AG04450 (cell line): ENCODE data around the gene NABP2. TPM values are rescaled to one million over a fixed set of nuclear protein-coding genes. Genes with fewer than 3 reads are reported as not detected.

ENCODE experiments used
- CTCF ChIA-PET: fragments of 300-600, 350-600 bp; formaldehyde crosslinking; extraction: SDS; loops from one replicate; lab custom pipeline; 2022; ENCODE audit warnings: antibody characterized with exemption, inconsistent platforms; lab: Charles Lee
- POLR2A ChIA-PET: fragments of 350-600 bp; formaldehyde crosslinking; extraction: SDS; loops from one replicate; lab custom pipeline; 2021; ENCODE audit warnings: antibody characterized with exemption, inconsistent platforms; lab: Yijun Ruan, JAX
- DNase-seq: peaks from one replicate; pipeline ENCODE4 v3.0.0-alpha.2; 2011; ENCODE audit warnings: low read depth, low spot score
- H3K27ac ChIP-seq: one replicate; pipeline ENCODE4 v1.5.1; 2012; ENCODE audit warnings: low read depth, low read length, control low read depth
- H3K27me3 ChIP-seq: one replicate; pipeline ENCODE4 v1.6.0; 2012; ENCODE audit warnings: low read length; ENCODE audit not compliant: control insufficient read depth, insufficient read depth
- H3K4me3 ChIP-seq: 2 replicates; pipeline ENCODE4 v1.5.1; 2011; ENCODE audit warnings: mild to moderate bottlenecking, low read depth, low read length, control low read depth
- H3K9me3 ChIP-seq: 2 replicates; pipeline ENCODE4 v1.5.1; 2012; ENCODE audit warnings: low read length; ENCODE audit not compliant: control insufficient read depth, insufficient read depth
- polyA minus RNA-seq: library from RNA; depleted of rRNA, polyadenylated mRNA; stranded (reverse); fragments of >200 nt; gene quantifications from 2 replicates; pipeline ENCODE4 v1.2.3, GENCODE V29; 2011; rRNA and poly(A)+ RNA removed
- polyA plus RNA-seq: library from polyadenylated mRNA; depleted of rRNA; stranded (reverse); fragments of >200 nt; gene quantifications from 2 replicates; pipeline ENCODE4 v1.2.3, GENCODE V29; 2011; rRNA removed
- TF ChIP-seq, protein P1 (sequence below): IDR thresholded peaks from 2 replicates; pipeline ENCODE4 v1.5.1; 2011; ENCODE audit warnings: low read depth, low read length, control low read depth, inconsistent platforms

Gene NABP2
- polyA plus RNA-seq, result 46.9 and 52.5 TPM in 2 replicates
- 17.4 and 19.6 TPM in 2 replicates for polyA minus RNA-seq

DNA sequence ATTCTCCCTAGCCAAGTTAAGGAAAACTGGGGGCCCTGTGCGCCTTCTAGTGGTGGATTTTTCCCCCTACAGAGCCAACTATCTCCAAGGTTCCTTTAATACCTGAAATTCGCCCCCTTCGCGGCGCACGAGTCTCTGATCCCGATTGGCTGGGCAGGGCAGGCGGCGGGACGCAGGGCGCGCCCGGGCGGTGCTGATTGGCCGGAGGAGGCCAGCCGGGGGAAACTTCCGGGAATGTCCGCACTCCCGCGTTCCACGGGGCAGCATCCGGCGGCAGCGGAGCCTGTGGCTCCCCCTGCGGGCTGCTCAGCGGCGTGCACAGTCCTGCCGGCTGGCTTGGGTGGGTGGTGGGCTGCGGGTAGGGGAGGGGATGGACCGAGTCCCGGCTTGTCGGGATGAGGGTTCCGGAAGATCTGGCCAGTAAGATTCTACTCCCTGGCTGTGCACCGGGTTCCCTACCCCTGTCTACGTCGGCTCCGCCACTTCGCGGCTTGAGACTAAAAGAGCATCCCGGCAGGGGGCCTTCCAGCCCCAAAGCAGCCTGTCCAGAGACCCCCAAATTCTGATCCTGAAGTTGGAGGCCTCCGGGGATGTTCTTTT lies at the start of gene NABP2:
Gene NABP2, plus strand, starts transcription at position 241 of the 600 bp plus-strand sequence. CDS start 515 bp downstream, outside the sequence.
- Histone ChIP-seq H3K27me3 (no peaks in the 10 kb centered on the region), H3K9me3 (no peaks in the 10 kb centered on the region), H3K27ac (peak within 1 kb of the TSS; percentile 73), H3K4me3 (peak within 1 kb of the TSS; percentile 82)
- CTCF ChIA-PET, result interaction anchor here (0.6 to 4.2 kb wide), 2 partner anchors 15 to 34 kb away, joined by 5 to 73 read pairs; partner anchors contain the start of gene SMARCC2
- peak; percentile 92 for DNase-seq
- TF ChIP-seq, protein P1, sequence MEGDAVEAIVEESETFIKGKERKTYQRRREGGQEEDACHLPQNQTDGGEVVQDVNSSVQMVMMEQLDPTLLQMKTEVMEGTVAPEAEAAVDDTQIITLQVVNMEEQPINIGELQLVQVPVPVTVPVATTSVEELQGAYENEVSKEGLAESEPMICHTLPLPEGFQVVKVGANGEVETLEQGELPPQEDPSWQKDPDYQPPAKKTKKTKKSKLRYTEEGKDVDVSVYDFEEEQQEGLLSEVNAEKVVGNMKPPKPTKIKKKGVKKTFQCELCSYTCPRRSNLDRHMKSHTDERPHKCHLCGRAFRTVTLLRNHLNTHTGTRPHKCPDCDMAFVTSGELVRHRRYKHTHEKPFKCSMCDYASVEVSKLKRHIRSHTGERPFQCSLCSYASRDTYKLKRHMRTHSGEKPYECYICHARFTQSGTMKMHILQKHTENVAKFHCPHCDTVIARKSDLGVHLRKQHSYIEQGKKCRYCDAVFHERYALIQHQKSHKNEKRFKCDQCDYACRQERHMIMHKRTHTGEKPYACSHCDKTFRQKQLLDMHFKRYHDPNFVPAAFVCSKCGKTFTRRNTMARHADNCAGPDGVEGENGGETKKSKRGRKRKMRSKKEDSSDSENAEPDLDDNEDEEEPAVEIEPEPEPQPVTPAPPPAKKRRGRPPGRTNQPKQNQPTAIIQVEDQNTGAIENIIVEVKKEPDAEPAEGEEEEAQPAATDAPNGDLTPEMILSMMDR, result peak; percentile 82
- POLR2A ChIA-PET, result no interaction called here

DNA sequence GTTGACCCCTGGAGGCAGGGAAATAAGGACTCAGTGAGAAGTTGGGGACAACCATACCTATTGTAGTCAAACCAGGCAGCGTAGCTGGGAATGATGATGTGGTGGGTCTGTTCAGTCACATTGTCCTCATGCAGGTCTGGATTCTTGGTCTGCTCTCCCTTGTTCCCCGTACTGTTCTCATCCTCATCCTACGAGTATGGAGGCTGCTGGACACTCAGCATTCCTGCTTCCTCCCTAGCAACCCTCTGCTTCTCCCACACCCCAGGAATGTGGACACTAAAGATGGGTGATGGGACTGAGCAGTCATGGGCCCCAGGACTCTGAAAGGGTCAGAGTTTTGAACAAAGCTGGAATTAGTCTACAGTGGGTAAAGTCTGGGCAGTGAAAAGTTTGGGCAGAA lies 45.8 kb upstream of the NABP2 start:
- Histone ChIP-seq H3K27ac (no peak overlapping the region), H3K4me3 (no peak overlapping the region), H3K27me3 (no peaks in the 10 kb centered on the region), H3K9me3 (no peaks in the 10 kb centered on the region)
- CTCF ChIA-PET, result no interaction called here
- TF ChIP-seq, protein P1, result no peak
- no peak for DNase-seq
- POLR2A ChIA-PET, result no interaction called here

DNA sequence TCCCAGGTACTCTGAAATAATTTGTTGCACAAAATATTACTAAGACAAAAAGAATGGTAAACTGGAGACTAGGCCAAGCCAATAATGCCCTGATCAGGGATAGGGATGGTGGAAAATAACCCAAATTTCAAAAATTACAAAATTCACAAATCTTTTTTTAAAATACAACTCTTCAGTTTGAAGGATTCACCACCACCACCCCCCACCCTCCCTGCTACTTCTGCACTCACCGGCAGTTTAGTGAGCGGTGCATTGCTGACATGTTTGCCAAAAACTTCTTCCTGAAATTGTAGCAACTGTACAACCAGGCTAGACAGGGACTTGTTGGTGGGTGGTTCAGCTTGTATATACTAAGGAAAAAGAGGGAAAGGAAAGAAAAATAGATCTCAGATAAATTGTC lies 37.2 kb upstream of the NABP2 start:
- ChIA-PET POLR2A (interaction anchor here (0.7 to 3.3 kb wide), 4 partner anchors 10 to 69 kb away, joined by 3 to 30 read pairs (median 14); partner anchors contain the start of genes ESYT1, RNF41, RPL41 and ZC3H10), CTCF (interaction anchor here (3.8 to 6.2 kb wide), 2 partner anchors 35 to 68 kb away, joined by 73 to 96 read pairs; partner anchors contain the start of genes RNF41, RPL41 and ZC3H10)
- TF ChIP-seq, protein P1, result no peak
- H3K9me3 ChIP-seq, result no peaks in the 10 kb centered on the region
- no peak for DNase-seq
- no peak overlapping the region for H3K27ac ChIP-seq
- H3K4me3 ChIP-seq, result no peak overlapping the region; the same call in 1 of the 2 replicates
- no peaks in the 10 kb centered on the region for H3K27me3 ChIP-seq

DNA sequence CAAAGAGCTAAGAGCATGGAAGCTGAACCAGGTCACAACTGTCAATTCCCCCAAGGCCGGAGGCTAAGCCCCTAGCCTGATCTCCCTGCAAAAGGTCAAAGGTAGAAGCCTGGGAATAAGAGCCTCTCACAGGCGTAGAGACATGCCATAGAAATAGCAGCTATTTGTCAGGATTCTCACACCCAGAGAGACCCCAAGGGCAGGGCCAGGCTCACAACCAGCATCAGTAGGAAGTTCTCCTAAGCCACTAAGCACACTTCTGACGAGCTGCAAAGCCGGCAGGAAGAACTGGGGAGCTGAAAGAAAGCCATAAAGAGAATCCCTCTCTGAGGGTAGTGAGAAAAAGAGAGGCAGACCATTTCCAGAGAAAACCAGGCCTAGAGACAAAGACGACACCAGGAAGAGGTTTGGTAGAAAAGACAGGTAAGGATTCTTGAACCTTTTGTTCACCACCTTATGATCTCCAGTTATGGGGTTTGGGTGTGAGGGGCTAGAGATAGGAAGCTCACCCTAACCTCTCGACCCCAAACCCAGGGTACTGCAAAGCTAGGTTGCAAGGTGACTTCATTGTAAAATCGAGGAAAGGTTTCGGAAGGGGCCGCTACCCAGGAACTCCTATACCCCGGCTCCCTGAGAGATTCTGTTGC lies 35.9 kb upstream of the NABP2 start:
- ChIA-PET CTCF (interaction anchor here (1.4 to 6.2 kb wide), 10 partner anchors 8 to 69 kb away, joined by 5 to 96 read pairs (median 13); partner anchors contain the start of genes ESYT1, MYL6, RNF41 and RPL41), POLR2A (interaction anchor here (0.9 to 3.3 kb wide), 5 partner anchors 9 to 71 kb away, joined by 3 to 30 read pairs (median 4); partner anchors contain the start of genes RNF41, RPL41 and ZC3H10)
- no peaks in the 10 kb centered on the region for H3K27me3 ChIP-seq
- TF ChIP-seq, protein P1, result no peak
- H3K9me3 ChIP-seq, result no peaks in the 10 kb centered on the region
- H3K4me3 ChIP-seq, result peak overlapping the region; percentile 79
- H3K27ac ChIP-seq, result peak overlapping the region; percentile 31
- DNase-seq, result no peak
